Measurements from ENCODE around the gene MTO1. TPM values are rescaled to one million over a fixed set of nuclear protein-coding genes. Genes with fewer than 3 reads are reported as not detected.
"Not testable (repeated sequence)": the region's sequence is repeated elsewhere in the genome, so short reads cannot be mapped to it uniquely, and the experiment has no call there.

The MTO1 gene
- polyA plus RNA-seq, 3 donors, result 8.0 to 22.8 (median 14.4) TPM

DNA sequence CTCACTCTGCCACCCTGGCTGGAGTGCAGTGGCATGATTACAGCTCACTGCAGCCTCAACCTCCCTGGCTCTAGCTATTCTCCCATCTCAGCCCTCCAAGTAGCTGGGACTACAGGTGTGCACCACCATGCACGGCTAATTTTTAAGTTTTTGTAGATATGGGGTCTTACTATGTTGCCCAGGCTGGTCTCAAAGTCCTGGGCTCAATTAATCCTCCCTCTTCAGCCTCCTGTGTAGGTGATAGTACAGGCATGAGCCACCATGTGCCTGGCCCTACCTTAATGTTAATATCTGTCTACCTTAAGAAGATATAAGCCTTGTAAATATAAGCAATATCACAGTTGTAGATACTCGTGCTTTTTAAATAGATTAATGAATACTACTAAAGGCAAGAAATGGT, 42.6 kb downstream of the MTO1 start:
- Mint-ChIP-seq H3K27me3 (ENCODE audit: low read depth in 3 of 3) (no peaks in the 10 kb centered on the region), H3K9me3 (peaks cover 0 to 18% (median 8%) of the 10 kb centered on the region in 7 donors), H3K4me1 (peaks cover 14% of the 10 kb centered on the region), H3K36me3 (peaks cover 33 to 50% of the 10 kb centered on the region in 2 donors), H3K27ac (peak overlapping the region; percentile 40 to 89 (median 69)), H3K4me3 (no peak overlapping the region)
- H3K27me3 ChIP-seq (ENCODE audit: control insufficient read depth in 2 of 2, insufficient read depth in 2 of 2, low read length in 2 of 2), result no peaks in the 10 kb centered on the region
- no peak overlapping the region for H2AFZ ChIP-seq (ENCODE audit: insufficient read depth, low read depth, low read length, poor library complexity, severe bottlenecking)
- intact Hi-C loops (cut with micrococcal nuclease), result no loop called here
- WGBS (ENCODE audit: insufficient coverage), result no CpG with 5 or more reads among the region's 2 CpGs
- no peak overlapping the region for H3K4me3 ChIP-seq (replicated peaks in 1 of 3; ENCODE audit: low read depth in 2 of 3, low read length in 3 of 3)
- no peak overlapping the region for H3K4me2 ChIP-seq (replicated peaks; ENCODE audit: extremely low read depth, low read length, poor library complexity, severe bottlenecking)
- peaks cover 9 to 12% of the 10 kb centered on the region in 2 donors for H3K4me1 ChIP-seq (ENCODE audit: control insufficient read depth in 1 of 2, insufficient read depth in 2 of 2, low read length in 2 of 2)
- DNase-seq, result no peak
- H3K9me3 ChIP-seq (replicated peaks in 1 of 2; ENCODE audit: control insufficient read depth in 1 of 2, insufficient read depth in 1 of 2, low read length in 2 of 2), result no peaks in the 10 kb centered on the region
- no peak overlapping the region for H3K27ac ChIP-seq (ENCODE audit: low read depth in 1 of 2, low read length in 2 of 2)
- H3K9ac ChIP-seq (ENCODE audit: insufficient read depth, low read length, poor library complexity, severe bottlenecking), result no peak overlapping the region
- H3K36me3 ChIP-seq (replicated peaks in 1 of 2; ENCODE audit: control insufficient read depth in 1 of 2, insufficient read depth in 2 of 2, low read length in 2 of 2), result peaks cover 35 to 49% of the 10 kb centered on the region in 2 donors
- TF ChIP-seq, protein P1, sequence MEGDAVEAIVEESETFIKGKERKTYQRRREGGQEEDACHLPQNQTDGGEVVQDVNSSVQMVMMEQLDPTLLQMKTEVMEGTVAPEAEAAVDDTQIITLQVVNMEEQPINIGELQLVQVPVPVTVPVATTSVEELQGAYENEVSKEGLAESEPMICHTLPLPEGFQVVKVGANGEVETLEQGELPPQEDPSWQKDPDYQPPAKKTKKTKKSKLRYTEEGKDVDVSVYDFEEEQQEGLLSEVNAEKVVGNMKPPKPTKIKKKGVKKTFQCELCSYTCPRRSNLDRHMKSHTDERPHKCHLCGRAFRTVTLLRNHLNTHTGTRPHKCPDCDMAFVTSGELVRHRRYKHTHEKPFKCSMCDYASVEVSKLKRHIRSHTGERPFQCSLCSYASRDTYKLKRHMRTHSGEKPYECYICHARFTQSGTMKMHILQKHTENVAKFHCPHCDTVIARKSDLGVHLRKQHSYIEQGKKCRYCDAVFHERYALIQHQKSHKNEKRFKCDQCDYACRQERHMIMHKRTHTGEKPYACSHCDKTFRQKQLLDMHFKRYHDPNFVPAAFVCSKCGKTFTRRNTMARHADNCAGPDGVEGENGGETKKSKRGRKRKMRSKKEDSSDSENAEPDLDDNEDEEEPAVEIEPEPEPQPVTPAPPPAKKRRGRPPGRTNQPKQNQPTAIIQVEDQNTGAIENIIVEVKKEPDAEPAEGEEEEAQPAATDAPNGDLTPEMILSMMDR (IDR thresholded peaks at IDR 0.05), result no peak
- H4K20me1 ChIP-seq (ENCODE audit: insufficient read depth, low read length), result no peaks in the 10 kb centered on the region
- no peaks in the 10 kb centered on the region for H3K79me2 ChIP-seq (ENCODE audit: insufficient read depth, low read length)

DNA sequence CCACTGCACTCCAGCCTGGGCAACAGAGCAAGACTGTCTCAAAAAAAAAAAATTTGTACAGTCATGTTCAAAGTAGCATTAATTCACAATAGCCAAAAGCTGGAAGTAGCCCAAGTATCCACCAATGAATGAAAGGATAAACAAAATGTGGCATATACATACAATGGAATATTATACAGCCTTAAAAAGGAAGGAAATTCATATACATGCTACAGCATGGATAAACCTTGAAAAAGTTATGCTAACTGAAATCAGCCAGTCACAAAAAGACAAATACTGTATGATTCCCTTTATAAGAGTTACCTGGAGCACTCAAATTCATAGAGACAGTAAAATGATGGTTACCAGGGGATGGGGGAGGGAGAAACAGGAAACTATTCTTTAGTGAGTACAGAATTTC, 43.6 kb downstream of the MTO1 start:
- Mint-ChIP-seq H3K36me3 (peaks cover 28 to 52% of the 10 kb centered on the region in 2 donors), H3K27ac (peak overlapping the region in 1 of 7 donors; percentile 19), H3K4me1 (peaks cover 14% of the 10 kb centered on the region), H3K27me3 (ENCODE audit: low read depth in 3 of 3) (peaks cover 0 to 1% (median 0%) of the 10 kb centered on the region in 3 donors), H3K4me3 (no peak overlapping the region), H3K9me3 (peaks cover 0 to 18% (median 8%) of the 10 kb centered on the region in 7 donors)
- Histone ChIP-seq H2AFZ (ENCODE audit: insufficient read depth, low read depth, low read length, poor library complexity, severe bottlenecking) (no peak overlapping the region), H3K4me1 (ENCODE audit: control insufficient read depth in 1 of 2, insufficient read depth in 2 of 2, low read length in 2 of 2) (peaks cover 9 to 12% of the 10 kb centered on the region in 2 donors), H3K9me3 (replicated peaks in 1 of 2; ENCODE audit: control insufficient read depth in 1 of 2, insufficient read depth in 1 of 2, low read length in 2 of 2) (no peaks in the 10 kb centered on the region), H3K79me2 (ENCODE audit: insufficient read depth, low read length) (no peaks in the 10 kb centered on the region), H3K4me2 (replicated peaks; ENCODE audit: extremely low read depth, low read length, poor library complexity, severe bottlenecking) (no peak overlapping the region), H3K4me3 (replicated peaks in 1 of 3; ENCODE audit: low read depth in 2 of 3, low read length in 3 of 3) (no peak overlapping the region), H4K20me1 (ENCODE audit: insufficient read depth, low read length) (no peaks in the 10 kb centered on the region), H3K27ac (ENCODE audit: low read depth in 1 of 2, low read length in 2 of 2) (no peak overlapping the region), H3K27me3 (ENCODE audit: control insufficient read depth in 2 of 2, insufficient read depth in 2 of 2, low read length in 2 of 2) (no peaks in the 10 kb centered on the region), H3K9ac (ENCODE audit: insufficient read depth, low read length, poor library complexity, severe bottlenecking) (no peak overlapping the region), H3K36me3 (replicated peaks in 1 of 2; ENCODE audit: control insufficient read depth in 1 of 2, insufficient read depth in 2 of 2, low read length in 2 of 2) (peaks cover 25 to 39% of the 10 kb centered on the region in 2 donors)
- intact Hi-C loops (cut with micrococcal nuclease), result no loop called here
- TF ChIP-seq, protein P1 (IDR thresholded peaks at IDR 0.05), result no peak
- no peak for DNase-seq

GRCh38 chr6:73505705-73506104, 44.2 kb downstream of the MTO1 start:
- H3K4me1 ChIP-seq (ENCODE audit: control insufficient read depth in 1 of 2, insufficient read depth in 2 of 2, low read length in 2 of 2), result peaks cover 11 to 12% of the 10 kb centered on the region in 2 donors
- peaks cover 24 to 48% of the 10 kb centered on the region in 2 donors for H3K36me3 Mint-ChIP-seq
- H3K27me3 Mint-ChIP-seq (ENCODE audit: low read depth in 3 of 3), result not testable (repeated sequence)

More at GRCh38 chr6:73505705-73506104, 44.2 kb downstream of the MTO1 start:
- Mint-ChIP-seq H3K4me1 (peaks cover 16% of the 10 kb centered on the region), H3K27ac (peak overlapping the region in 2 of 7 donors; percentile 3 to 19), H3K9me3 (peaks cover 0 to 18% (median 8%) of the 10 kb centered on the region in 7 donors)
- WGBS (ENCODE audit: insufficient coverage), result 95% methylated on average over 6 of the region's 8 CpGs
- H3K9ac ChIP-seq (ENCODE audit: insufficient read depth, low read length, poor library complexity, severe bottlenecking); H3K4me3 ChIP-seq (replicated peaks in 1 of 3; ENCODE audit: low read depth in 2 of 3, low read length in 3 of 3); H2AFZ ChIP-seq (ENCODE audit: insufficient read depth, low read depth, low read length, poor library complexity, severe bottlenecking); H4K20me1 ChIP-seq (ENCODE audit: insufficient read depth, low read length); H3K9me3 ChIP-seq (replicated peaks in 1 of 2; ENCODE audit: control insufficient read depth in 1 of 2, insufficient read depth in 1 of 2, low read length in 2 of 2); DNase-seq; H3K27me3 ChIP-seq (ENCODE audit: control insufficient read depth in 2 of 2, insufficient read depth in 2 of 2, low read length in 2 of 2); H3K79me2 ChIP-seq (ENCODE audit: insufficient read depth, low read length); H3K4me3 Mint-ChIP-seq; H3K4me2 ChIP-seq (replicated peaks; ENCODE audit: extremely low read depth, low read length, poor library complexity, severe bottlenecking); intact Hi-C loops (cut with micrococcal nuclease): not testable (repeated sequence)
- Histone ChIP-seq H3K36me3 (replicated peaks in 1 of 2; ENCODE audit: control insufficient read depth in 1 of 2, insufficient read depth in 2 of 2, low read length in 2 of 2) (peaks cover 20 to 34% of the 10 kb centered on the region in 2 donors), H3K27ac (ENCODE audit: low read depth in 1 of 2, low read length in 2 of 2) (peak overlapping the region in 1 of 2 donors; percentile 7)
